Lower leg skin (tissue), 4 donors: ENCODE measurements around the gene WIPI1. TPM values are rescaled to one million over a fixed set of nuclear protein-coding genes. Genes with fewer than 3 reads are reported as not detected.
A peak's percentile ranks its signal among the peaks of the same experiment; 100 is the strongest.

ENCODE experiments used
- DNase-seq, 2 donors: peaks; one replicate each; pipeline ENCODE4 v3.0.0-alpha.2; 2019; ENCODE audit warnings: low spot score in 2 of 2
- H3K4me3 ChIP-seq: fragments of 200-600 bp; sonication (generic); 2 replicates; pipeline ENCODE4 v1.5.1; 2017; ENCODE audit warnings: mild to moderate bottlenecking, low read depth; ENCODE audit not compliant: poor library complexity, severe bottlenecking
- CTCF ChIP-seq, 3 donors: fragments of 450-650 bp; IDR thresholded peaks; one replicate each; pipeline ENCODE4 v1.5.1; 2016; ENCODE audit warnings: antibody characterized with exemption in 3 of 3, mild to moderate bottlenecking in 3 of 3, moderate library complexity in 2 of 3
- POLR2A ChIP-seq, 2 donors: fragments of 450-650 bp; IDR thresholded peaks; one replicate each; pipeline ENCODE4 v1.6.1; 2016 to 2017; ENCODE audit warnings: antibody characterized with exemption in 2 of 2, mild to moderate bottlenecking in 1 of 2, moderate library complexity in 1 of 2
- WGBS, 2 donors: methylation state at CpG; one replicate each; pipeline ENCODE4 v1.1.5; 2018; 5-methylcytosine and 5-hydroxymethylcytosine counted together
- intact Hi-C: fragments of 100-400 bp; cut with DNase I; formaldehyde crosslinking; loops from one replicate; pipeline ENCODE4 v1.15.0; 2023; ENCODE audit warnings: low total_unique reads
- total RNA-seq, 4 donors: library from RNA; depleted of rRNA; stranded (reverse); fragments of >200 nt; gene quantifications; one replicate each; pipeline ENCODE4 v1.1.0, GENCODE V29; 2016

The WIPI1 gene
- total RNA-seq: 10 to 100 TPM; 21.7 to 64.3 (median 38.2) TPM

- TF ChIP-seq POLR2A (IDR thresholded peaks at IDR 0.05) (peak in 1 of 2 donors; percentile 54), CTCF (IDR thresholded peaks at IDR 0.05) (no peak)
- H3K4me3 ChIP-seq: peak within 1 kb of the TSS; percentile 61
- peak in 1 of 2 donors; percentile 92 for DNase-seq
- WGBS, 2 donors: 0 to 1% methylated on average over 16 to 30 of the region's 39 CpGs
- intact Hi-C loops: no loop called here
Measured at GRCh38 chr17:68457168-68457538, at the start of gene WIPI1. WIPI1 (minus strand) TSS chr17:68457496; CDS start chr17:68457421, 75 bp downstream.

GRCh38 chr17:68505951-68506350, 48.7 kb upstream of the WIPI1 start:
- DNase-seq: no peak
- 57 to 77% methylated on average over 1 of the region's 1 CpG for WGBS, 2 donors
- no peak overlapping the region for H3K4me3 ChIP-seq
- intact Hi-C loops: no loop called here
- TF ChIP-seq CTCF (IDR thresholded peaks at IDR 0.05) (no peak), POLR2A (IDR thresholded peaks at IDR 0.05) (no peak)

GRCh38 chr17:68501074-68501473, 43.8 kb upstream of the WIPI1 start:
- no peak overlapping the region for H3K4me3 ChIP-seq
- WGBS, 2 donors: 79 to 89% methylated on average over 3 of the region's 3 CpGs
- intact Hi-C loops: no loop called here
- no peak for DNase-seq
- no peak for TF ChIP-seq CTCF (IDR thresholded peaks at IDR 0.05)

- intact Hi-C loops: no loop called here
- WGBS, 2 donors: 91 to 93% methylated on average over 5 of the region's 5 CpGs
- no peak for DNase-seq
- TF ChIP-seq POLR2A (IDR thresholded peaks at IDR 0.05) (no peak), CTCF (IDR thresholded peaks at IDR 0.05) (no peak)
- no peak overlapping the region for H3K4me3 ChIP-seq
Measured at GRCh38 chr17:68499587-68499986, 42.3 kb upstream of the WIPI1 start.

GRCh38 chr17:68498479-68499326, 41.4 kb upstream of the WIPI1 start:
- intact Hi-C loops: no loop called here
- TF ChIP-seq CTCF (IDR thresholded peaks at IDR 0.05) (no peak), POLR2A (IDR thresholded peaks at IDR 0.05) (no peak)
- DNase-seq: no peak
- no peak overlapping the region for H3K4me3 ChIP-seq
- 47 to 60% methylated on average over 7 of the region's 7 CpGs for WGBS, 2 donors
